SU-DHL-6 (cell line): ENCODE data around the gene CLTCL1.

Source experiments
- EZH2phosphoT487 ChIP-seq: fragments of 200-600 bp; sonication (generic), shearing (Covaris generic); conservative IDR thresholded peaks from 2 replicates; pipeline ENCODE4 v1.6.1; 2018; ENCODE audit warnings: mild to moderate bottlenecking, antibody characterized with exemption, low read length, moderate library complexity, mixed read lengths
- TF ChIP-seq, protein P1 (sequence below): fragments of 200-600 bp; sonication (generic); IDR thresholded peaks from one replicate; pipeline ENCODE4 v1.5.1; 2017; ENCODE audit warnings: antibody characterized with exemption, mild to moderate bottlenecking, low read length, moderate library complexity; ENCODE audit not compliant: insufficient read depth, poor library complexity, severe bottlenecking

- TF ChIP-seq, protein P1, sequence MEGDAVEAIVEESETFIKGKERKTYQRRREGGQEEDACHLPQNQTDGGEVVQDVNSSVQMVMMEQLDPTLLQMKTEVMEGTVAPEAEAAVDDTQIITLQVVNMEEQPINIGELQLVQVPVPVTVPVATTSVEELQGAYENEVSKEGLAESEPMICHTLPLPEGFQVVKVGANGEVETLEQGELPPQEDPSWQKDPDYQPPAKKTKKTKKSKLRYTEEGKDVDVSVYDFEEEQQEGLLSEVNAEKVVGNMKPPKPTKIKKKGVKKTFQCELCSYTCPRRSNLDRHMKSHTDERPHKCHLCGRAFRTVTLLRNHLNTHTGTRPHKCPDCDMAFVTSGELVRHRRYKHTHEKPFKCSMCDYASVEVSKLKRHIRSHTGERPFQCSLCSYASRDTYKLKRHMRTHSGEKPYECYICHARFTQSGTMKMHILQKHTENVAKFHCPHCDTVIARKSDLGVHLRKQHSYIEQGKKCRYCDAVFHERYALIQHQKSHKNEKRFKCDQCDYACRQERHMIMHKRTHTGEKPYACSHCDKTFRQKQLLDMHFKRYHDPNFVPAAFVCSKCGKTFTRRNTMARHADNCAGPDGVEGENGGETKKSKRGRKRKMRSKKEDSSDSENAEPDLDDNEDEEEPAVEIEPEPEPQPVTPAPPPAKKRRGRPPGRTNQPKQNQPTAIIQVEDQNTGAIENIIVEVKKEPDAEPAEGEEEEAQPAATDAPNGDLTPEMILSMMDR: no peak
- no peak for TF ChIP-seq EZH2phosphoT487
Observed at GRCh38 chr22:19336133-19337075, 44.9 kb upstream of the CLTCL1 start.
